IPS-NIHi7 (cell line): Measurements from ENCODE around the gene LIN7B.
"Not testable (repeated sequence)": the region's sequence is repeated elsewhere in the genome, so short reads cannot be mapped to it uniquely, and the experiment has no call there.

Source experiments
- DNase-seq: peaks from one replicate; pipeline ENCODE4 v3.0.0; 2012; ENCODE audit warnings: mixed read lengths; ENCODE audit errors: extremely low spot score

Gene LIN7B, protein sequence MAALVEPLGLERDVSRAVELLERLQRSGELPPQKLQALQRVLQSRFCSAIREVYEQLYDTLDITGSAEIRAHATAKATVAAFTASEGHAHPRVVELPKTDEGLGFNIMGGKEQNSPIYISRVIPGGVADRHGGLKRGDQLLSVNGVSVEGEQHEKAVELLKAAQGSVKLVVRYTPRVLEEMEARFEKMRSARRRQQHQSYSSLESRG

DNA sequence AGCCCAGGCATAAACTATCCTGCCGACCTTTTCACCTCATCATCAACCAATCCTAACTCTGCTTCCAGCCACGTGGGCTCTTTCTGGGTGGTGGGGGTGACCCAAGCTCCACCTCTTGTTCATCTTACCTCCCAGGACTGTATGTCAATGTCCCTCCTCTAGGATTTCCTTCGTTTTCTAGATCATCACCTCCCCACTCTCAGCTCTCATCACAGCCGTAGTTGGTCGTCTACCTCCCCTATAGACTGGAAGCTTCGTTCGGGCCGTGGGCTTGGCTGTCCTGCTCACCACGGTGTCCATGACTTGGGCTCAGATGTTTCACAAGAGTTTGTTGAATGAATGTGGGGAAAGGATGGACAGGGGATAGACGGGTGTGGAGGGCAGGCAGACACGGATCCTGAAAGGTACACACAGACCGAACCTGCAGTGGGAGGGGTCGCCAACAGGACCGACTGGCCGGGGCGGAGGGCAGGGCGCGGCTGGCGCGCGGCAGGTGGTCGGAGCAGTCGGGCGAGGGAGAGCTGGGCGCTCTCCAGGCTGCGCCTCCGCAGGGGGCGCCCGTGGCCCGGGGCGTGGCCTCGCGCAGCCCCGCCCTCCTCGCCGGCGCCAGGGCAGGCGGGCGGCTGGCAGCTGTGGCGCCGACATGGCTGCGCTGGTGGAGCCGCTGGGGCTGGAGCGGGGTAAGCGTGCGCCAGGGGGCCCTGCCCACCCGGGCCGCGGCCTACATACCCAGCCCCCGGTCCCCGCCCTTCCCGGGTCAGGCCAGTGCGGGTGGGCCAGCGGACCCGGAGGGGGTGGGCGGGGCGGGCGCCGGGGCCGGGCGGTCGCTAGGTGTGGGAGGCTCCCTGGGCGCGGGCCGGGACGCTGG lies at the start of gene LIN7B:
Gene LIN7B, plus strand, starts transcription at position 609 of the 868 bp plus-strand sequence. Its CDS starts 35 bp downstream, at position 644.
- peak; percentile 82 for DNase-seq

DNA sequence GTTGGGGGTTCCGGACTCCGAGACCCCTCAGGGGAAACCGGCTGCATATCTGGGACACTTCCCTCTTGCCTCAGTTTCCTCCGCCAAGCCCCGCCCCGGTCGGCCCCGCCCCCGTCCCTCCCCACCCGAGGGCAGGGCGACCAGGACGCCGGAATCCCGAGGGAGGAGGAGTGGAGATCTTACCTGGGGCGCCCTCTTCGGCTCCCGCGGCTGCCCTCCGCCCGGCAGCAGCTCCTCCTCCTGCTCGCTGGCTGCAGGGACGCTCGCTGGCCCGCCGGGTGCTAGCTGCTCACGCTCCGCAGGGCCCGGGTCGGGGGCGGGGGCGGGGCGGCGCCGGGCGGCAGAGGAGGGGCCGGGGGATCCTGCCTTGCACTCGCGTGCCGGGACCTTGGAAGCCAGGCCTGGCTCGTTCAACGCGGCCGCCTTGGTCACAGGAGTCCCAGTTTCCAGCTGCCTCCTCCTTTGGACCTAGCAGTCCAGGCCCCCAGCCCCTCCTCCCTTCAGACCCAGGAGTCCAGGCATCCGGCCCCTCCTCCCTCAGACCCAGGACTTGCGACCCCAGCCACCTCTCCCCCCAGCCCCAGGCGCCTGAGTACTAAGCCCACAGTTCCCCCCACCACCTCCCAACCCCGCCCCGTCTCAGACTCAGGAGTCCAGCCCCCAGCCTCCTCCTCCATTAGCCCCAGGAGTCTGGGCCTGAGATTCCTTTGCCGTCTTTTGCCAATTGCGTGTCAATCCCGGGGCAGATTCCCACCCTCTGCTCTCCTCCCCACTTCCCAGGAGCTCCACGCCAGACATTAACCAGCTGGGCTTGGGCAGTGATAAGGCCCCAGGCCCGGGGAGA lies 49.2 kb upstream of the LIN7B start, which contains the start of gene NTF4:
Gene NTF4, minus strand, starts transcription at position 51 of the 844 bp plus-strand sequence. CDS start 2,821 bp downstream, outside the sequence.
- peak; percentile 86 for DNase-seq

DNA sequence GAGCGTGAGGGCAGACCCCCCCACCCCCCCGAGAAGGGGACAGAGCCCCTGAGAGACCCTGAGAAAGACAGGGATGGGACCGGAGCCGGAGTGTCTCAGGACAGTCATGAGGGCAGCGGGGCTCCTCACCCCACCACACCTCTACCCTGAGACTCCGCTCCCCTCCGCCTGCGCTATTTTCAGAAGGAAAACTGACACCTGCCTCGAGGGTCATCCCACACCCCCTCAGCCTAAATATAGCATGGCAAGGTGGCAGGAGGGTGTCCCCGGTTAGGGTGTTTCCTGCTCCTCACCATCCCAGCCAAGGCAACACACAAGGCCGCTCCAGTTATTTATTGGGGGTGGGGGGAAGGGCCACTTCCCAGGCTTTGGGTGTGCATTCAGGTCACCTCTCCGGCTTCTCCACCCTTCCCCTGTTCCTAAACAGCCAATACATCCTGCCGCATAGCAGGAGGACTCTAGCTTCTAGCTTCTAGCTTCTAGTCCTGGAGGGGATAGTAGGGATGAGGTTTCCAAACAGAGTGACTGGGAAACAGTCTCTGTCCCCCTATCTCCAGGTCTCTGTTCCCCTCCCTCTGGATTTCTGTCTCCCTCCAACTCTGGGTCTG lies 48.2 kb upstream of the LIN7B start:
- DNase-seq = peak; percentile 16

DNA sequence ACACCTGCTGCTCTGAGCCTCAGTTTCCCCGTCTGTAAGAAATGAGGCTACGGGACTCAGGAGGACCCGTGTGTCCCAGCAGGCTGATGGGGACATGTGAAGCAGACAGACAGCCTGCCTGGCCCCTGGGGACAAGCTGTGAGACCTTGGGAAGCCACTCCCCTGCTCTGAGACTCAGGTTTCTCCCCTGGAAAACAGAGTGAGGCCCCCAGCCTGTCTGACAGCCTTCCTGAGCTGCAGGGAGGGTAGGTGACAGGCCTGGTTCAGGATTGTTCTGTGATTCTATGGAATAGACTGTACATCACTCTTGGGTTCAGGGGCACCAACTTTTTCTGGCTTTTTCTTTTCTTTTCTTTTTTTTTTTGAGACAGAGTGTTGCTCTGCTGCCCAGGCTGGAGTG lies 46.6 kb upstream of the LIN7B start:
- DNase-seq = no peak

DNA sequence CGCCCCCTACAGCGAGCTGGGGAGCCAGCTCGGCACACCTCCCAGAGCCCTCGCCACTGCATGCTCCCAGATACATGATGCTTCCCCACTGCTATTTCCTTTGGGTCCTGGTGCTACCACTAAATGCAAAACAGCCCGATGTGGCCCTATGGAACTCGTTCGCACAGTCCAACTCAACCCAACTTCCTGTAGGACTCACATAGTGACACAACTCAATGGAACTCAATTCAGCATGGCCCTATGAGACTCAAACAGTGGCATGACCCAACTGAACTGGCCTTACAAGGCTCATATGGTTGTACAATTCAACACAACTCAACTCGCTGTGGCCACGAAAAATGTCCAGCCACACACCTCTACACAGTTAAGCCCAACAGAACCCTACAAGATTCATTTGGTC lies 45.1 kb upstream of the LIN7B start:
- no peak for DNase-seq

DNA sequence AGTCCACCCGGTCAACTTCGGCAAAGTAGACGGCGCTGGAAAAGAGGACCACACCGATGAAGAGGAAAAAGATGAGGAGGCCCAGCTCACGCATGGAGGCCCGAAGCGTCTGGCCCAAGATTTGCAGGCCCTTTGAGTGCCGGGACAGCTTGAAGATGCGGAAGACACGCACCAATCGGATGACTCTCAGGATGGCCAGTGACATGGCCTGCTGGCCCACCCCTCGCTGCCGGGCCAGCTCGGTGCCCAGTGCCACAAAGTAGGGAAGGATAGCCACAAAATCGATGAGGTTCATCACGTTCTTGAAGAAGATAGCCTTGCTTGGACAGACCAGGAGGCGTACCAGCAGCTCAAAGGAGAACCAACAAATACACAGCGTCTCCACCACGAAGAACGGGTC lies 43.8 kb upstream of the LIN7B start:
- DNase-seq = no peak

DNA sequence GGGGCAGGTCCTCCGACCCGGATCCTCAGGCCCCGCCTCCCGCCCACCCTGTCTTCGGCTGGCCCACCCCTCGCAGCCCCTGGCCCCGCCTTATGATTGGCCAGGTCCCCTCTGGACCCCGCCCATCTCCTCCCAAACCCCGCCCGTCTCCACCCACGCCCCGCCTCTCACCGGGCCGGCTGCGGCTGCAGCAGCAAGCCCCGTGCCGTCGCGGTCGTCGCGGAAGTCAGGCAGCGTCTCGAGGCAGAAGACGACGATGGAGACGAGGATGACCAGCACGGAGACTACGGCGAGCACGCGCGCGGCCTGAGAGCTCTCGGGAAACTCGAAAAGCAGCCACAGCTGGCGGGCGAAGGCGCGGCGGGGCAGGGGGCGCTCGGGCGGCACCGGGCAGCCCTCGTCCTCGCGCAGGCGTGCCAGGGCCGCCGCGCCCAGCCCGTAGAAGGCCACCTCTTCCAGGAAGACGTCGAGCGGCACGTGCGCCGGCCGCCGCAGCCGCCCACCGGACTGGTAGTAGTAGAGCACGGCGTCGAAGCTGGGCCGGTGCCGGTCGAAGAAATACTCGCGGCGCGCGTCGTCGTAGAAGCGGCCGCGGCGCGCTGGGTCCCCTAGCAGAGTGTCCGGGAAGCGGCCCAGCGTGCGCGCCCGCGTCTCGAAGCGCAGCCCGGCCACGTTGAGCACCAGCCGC lies 42.2 kb upstream of the LIN7B start:
- peak; percentile 88 for DNase-seq

DNA sequence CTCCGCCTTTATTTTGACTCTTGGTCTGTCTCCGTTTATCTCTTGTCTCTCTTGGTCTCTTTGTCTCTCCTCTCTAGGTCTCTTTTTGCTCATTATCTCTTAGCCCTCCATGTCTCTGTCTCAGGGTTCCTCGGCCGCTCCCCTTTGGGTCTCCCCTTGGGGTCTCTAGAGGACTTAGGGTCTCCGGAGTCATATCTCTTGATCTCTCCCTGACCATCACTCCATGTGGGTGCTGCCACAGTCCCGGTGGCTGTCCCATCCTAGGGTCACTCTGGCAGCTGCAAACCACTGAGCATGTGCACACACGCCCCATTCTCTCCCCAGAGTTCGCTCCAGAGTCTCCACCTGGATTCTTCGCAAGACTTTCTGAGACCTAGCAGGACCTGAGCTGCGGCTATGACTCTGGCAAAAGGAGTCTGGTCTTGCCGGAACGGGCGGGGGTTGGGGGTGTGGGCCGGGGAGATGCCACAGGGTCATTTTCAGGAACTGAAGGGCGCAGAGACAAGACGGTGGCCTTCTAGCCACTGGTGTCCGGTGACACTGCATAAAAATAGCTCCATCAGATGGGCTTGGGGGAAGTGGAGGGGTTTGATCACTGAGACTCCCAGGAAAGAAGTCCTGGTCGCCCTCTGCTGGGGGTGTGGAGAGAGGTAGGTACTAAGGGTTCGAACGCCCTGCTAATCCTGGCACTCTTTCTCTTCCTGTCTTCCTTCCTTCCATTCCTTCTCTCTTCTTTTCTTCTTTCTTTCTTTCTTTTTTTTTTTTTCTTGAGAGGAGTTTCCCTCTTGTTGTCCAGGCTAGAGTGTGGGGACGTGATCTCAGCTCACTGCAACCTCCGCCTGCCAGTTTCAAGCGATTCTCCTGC lies 40.4 kb upstream of the LIN7B start:
- DNase-seq = peak; percentile 52

DNA sequence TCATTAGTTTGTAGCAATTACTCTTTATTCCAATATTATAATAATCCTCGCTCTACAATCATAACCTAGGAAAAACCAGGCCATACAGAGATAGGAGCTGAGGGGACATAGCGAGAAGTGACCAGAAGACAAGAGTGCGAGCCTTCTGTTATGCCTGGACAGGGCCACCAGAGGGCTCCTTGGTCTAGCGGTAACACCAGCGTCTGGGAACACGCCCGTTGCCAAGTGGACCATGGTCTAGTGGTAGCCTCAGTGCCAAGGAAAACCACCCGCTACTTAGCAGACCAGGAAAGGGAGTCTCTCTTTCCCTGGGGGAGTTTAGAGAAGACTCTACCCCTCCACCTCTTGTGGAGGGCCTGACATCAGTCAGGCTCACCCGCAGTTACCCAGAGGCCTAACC lies 39.3 kb upstream of the LIN7B start:
- DNase-seq = not testable (repeated sequence)

DNA sequence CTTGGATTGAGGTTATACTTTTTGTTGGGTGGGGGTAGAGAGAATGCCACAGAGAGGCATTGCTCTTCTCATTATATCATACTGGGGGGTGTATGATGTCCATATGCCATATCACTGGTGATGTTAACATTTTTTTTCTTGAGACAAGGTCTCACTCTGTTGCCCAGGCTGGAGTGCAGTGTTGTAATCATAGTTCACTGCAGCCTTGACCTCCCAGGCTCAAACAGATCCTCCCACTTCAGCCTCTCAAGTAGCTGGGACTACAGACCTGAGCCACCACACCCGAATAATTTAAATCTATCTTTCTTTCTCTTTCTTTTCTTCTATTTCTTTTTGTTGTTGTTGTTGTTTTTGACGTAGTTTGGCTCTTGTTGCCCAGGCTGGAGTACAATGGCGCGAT lies 33.8 kb upstream of the LIN7B start:
- DNase-seq = no peak

DNA sequence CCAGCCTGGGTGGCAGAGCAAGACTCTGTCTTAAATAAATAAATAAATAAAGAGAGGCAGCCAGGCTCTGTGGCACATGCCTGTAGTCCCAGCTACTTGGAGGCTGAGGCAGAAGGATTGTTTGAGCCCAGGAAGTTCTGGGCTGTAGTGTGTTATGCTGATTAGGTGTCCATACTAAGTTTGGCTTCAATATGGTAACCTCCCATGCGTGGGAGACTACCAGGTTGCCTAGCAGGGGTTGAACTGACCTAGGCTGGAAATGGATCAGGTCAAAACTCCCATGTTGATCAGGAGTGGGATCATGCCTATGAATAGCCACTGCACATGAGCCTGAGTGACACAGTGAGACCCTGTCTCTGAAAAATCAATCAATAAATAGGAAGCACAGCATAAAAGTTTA lies 32.9 kb upstream of the LIN7B start:
- DNase-seq = no peak

DNA sequence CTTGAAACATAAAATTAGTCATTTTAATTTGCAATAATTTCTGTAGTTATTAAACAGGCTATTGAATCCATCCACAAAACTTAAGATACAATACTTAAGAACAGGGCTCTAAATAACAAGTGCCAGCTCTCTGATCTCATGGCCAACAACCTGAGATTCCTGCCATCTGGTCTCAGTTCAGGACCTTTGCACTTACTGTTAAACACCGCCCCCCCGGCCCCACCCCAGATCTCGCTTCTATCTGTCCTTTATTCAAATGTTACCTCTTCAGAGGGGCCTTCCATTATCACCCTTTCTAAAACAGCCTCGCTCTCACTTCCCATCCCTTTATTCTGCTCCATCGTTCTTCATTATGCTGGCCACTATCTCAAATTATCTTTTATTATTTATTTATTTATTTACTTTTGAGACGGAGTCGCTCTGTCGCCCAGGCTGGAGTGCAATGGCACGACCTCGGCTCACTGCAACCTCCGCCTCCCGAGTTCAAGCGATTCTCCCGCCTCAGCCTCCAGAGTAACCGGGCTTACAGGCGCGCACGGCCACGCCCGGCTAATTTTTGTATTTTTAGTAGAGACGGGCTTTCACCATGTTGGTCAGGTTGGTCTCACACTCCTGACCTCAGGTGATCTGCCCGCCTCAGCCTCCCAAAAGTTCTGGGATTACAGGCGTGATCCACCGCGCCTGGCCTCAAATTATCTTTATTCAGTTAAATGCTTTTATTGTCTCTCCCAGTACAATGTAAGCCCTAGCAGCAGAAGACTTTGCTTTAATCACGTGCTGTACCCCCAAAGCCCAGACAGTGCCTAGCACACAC lies 29.8 kb upstream of the LIN7B start:
- no peak for DNase-seq

DNA sequence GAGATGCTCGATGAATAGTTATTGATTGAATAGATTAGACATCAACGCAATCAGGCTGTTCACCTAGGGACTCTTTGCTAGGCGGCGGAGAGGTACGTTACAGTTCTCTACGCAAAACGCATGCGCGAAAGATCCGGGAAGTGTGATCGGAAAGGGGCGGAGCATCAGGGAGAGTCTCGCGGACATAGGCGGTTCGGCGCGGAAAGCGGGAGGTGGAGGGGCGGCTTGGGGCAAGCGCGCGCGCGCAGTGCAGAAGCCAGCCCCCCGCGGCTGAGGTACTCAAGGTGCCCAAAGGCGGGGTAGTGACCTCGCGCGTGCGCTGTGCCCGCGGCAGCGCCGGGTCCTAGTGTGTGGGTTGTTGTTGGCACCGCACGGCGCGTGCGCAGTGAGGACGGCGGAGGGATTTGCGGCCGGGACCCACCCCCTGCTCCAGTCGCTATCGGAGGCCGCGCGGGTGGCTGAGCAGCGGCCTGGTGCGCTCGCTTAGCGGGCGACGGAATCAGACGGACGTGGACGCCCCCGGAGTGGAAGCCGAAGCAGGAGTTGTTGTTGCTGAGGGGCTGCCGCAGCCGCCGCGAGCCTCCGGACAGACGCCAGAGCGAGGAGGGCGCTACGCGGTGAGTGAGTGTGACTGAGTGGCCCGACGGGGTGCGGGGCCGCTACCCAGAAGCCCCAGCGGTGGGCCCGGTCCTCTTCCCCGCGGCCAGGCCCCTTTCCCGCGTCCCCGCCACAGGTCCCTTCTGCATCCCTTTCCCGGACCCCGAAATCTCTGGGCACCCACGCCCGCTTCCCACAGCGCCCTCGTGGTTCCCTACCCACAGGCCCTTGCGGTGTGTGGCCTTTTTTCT lies 28.9 kb upstream of the LIN7B start, which contains the start of gene SNRNP70:
Gene SNRNP70, plus strand, starts transcription at position 432 of the 848 bp plus-strand sequence. CDS start 964 bp downstream, outside the sequence.
- DNase-seq = peak; percentile 99

DNA sequence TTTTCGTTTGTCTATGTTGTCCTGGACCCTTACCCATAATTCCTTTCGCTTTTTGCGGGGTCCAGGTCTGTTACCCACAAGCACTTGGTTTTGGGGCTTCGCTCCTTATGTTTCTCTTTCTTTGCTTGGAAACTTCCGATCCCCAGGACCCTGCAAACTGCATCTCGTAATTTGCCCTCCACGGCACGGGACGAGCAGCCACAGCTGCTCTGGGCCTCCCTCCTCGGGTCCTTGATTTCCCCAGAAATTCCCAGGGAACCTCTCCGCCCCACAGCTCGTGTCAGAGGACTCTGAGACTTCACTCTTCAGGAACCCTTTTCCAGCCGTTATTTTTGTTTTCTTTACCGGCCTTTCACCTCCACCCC lies 28.3 kb upstream of the LIN7B start:
- DNase-seq = peak; percentile 22

DNA sequence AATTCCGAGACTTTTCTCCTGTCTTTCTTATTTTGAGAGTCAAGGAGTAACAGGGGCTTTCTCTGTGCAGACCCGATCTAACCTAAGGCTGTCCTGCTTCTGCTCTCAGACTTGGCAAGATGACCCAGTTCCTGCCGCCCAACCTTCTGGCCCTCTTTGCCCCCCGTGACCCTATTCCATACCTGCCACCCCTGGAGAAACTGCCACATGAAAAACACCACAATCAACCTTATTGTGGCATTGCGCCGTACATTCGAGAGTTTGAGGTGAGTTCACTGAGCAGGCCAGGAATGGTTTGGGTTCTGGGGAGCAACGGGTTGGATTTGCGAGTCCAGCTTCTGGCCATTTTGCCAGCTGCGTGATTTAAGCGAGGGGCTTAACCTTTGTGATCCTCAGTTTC lies 27.9 kb upstream of the LIN7B start:
- DNase-seq = no peak

DNA sequence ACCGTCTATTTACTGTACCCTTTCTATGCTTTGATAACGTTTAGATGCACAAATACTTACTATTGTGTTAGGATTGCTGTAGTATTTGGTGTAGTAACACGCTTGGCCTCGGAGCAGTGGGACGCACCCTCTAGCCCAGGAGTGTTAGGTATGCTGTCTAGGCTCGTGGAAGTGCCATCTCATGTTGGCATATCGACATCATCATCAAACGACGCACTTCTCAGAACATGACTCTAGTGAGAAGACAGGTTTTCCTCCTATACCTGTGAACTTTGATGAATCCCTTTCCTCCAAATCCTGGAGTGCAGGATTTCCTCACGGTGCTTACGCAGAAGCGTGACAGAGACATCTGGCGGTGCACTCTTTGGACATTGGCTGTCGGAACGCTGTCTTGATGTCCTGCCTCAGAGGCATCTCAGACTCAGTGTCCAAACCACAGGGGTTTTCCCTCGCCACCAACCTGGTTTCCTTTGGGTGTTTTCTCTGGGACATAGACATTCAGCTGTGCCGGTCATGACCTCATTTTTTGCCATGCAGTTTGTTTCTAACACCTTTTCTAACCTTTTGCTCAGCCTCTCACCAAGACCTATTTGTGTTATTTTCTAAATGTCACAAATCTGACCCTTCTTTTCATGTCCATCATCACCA lies 22.7 kb upstream of the LIN7B start:
- no peak for DNase-seq

DNA sequence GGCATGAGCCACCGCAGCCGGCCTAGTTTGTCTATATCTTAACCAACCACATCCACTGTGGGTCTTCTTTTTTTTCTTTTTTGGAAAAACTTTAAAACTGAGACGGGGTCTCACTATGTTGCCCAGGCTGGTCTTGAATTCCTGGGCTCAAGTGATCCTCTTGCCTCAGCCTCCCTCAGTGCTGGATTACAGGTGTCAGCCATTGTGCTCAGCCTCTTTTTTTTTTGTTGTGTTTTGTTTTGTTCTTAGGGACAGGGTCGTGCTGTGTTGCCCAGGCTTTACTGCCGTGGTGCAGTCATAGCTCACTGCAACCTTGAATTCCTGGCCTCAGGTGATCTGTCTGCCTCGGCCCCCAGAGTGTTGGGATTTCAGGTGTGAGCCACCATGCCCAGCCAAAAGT lies 21.5 kb upstream of the LIN7B start:
- DNase-seq = no peak
